ENCODE data around the gene MYL10.

Gene MYL10

DNA sequence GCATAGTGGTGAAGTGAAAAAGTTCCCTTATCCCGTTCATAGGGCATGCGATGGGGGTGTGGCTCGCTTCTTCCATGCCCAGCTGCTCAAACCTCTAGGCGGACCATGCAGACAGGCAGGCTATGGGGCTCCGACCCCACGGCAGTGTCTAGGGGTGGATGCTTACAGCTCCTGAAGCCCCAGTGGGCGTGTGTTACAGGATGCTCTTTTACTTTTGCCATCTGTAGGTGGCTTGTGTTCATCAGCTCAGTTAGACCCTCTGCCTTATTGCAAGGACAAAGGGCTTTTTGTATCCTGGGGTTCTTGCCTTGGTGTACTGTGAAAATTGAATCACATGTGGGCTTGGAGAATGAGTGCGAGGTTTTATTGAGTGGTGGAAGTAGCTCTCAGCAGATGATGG lies at the start of gene MYL10:
Gene MYL10, minus strand, starts transcription at position 126 of the 400 bp plus-strand sequence. CDS start 178 bp downstream, outside the sequence.
- Histone ChIP-seq H3K4me2 (no peak within 1 kb of the TSS), H4K20me1 (ENCODE audit: insufficient read depth) (no peaks in the 10 kb centered on the region), H3K27me3 (ENCODE audit: insufficient read depth, low read depth) (peaks cover 27% of the 10 kb centered on the region), H3K36me3 (ENCODE audit: insufficient read depth) (no peaks in the 10 kb centered on the region), H2AFZ (ENCODE audit: low read depth) (no peak within 1 kb of the TSS), H3K4me1 (ENCODE audit: low read depth, poor library complexity, severe bottlenecking) (no peaks in the 10 kb centered on the region), H3K4me3 (IDR thresholded peaks at IDR 0.05; ENCODE audit: insufficient read depth, low read depth, low read length) (no peak within 1 kb of the TSS), H3K79me2 (ENCODE audit: insufficient read depth, low read depth) (no peaks in the 10 kb centered on the region), H3K27ac (no peak within 1 kb of the TSS), H3K9ac (no peak within 1 kb of the TSS)
- TF ChIP-seq, protein P1, sequence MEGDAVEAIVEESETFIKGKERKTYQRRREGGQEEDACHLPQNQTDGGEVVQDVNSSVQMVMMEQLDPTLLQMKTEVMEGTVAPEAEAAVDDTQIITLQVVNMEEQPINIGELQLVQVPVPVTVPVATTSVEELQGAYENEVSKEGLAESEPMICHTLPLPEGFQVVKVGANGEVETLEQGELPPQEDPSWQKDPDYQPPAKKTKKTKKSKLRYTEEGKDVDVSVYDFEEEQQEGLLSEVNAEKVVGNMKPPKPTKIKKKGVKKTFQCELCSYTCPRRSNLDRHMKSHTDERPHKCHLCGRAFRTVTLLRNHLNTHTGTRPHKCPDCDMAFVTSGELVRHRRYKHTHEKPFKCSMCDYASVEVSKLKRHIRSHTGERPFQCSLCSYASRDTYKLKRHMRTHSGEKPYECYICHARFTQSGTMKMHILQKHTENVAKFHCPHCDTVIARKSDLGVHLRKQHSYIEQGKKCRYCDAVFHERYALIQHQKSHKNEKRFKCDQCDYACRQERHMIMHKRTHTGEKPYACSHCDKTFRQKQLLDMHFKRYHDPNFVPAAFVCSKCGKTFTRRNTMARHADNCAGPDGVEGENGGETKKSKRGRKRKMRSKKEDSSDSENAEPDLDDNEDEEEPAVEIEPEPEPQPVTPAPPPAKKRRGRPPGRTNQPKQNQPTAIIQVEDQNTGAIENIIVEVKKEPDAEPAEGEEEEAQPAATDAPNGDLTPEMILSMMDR (conservative IDR thresholded peaks at IDR 0.05; ENCODE audit: low read depth, low read length) = no peak

DNA sequence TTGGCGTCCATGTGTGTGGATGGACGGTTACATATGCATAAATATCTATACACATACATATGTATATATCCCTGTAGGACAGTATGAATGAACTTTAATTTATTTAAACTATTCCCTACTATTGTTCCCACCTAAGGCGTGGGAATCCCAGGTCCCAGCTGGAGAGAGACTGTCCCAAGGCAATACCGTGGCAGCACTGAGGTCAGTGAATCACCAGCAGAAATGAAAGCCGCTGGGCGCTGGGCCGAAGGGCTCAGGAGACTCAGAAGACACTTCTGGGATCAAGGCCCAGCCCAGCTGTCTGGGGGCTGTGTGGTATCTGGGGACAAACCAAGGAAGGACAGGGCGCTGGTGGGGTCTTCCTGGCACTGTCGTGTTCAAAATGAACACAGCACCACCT lies 49.6 kb upstream of the MYL10 start:
- TF ChIP-seq, protein P1 (conservative IDR thresholded peaks at IDR 0.05; ENCODE audit: low read depth, low read length) = no peak
- no peak overlapping the region for H2AFZ ChIP-seq (ENCODE audit: low read depth)
- no peaks in the 10 kb centered on the region for H3K36me3 ChIP-seq (ENCODE audit: insufficient read depth)
- H3K4me2 ChIP-seq = no peak overlapping the region
- H3K27me3 ChIP-seq (ENCODE audit: insufficient read depth, low read depth) = no peaks in the 10 kb centered on the region
- no peaks in the 10 kb centered on the region for H3K4me1 ChIP-seq (ENCODE audit: low read depth, poor library complexity, severe bottlenecking)
- H3K79me2 ChIP-seq (ENCODE audit: insufficient read depth, low read depth) = no peaks in the 10 kb centered on the region
- H3K9ac ChIP-seq = no peak overlapping the region
- H3K27ac ChIP-seq = no peak overlapping the region
- H3K4me3 ChIP-seq (IDR thresholded peaks at IDR 0.05; ENCODE audit: insufficient read depth, low read depth, low read length) = no peak overlapping the region
- no peaks in the 10 kb centered on the region for H4K20me1 ChIP-seq (ENCODE audit: insufficient read depth)

DNA sequence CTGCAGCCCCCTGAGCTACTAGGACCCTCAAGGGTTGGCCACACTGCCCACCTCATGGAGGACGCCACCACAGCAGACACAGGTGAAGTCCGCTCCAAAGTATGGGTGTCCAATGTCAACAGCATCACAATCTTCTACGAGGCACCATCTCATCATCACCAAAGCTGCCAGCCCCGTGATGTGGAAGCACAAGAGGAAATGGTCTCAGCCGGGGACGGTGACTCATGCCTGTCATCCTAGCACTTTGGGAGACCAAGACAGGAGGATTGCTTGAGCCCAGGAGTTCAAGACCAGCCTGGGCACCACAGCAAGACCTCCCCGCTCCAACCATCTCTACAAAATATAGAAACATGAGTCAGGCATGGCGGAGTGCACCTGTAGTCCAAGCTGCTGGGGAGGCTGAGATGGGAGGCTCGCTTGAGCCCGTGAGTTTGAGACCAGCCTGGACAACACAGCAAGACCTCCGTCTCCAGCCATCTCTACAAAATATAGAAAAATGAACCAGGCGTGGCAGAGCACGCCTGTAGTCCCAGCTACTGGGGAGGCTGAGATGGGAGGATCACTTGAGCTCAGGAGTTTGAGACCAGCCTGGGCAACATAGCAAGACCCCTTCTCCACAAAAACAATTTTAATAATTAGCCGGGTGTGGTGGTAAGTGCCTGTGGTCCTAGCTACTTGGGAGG lies 48.8 kb upstream of the MYL10 start:
- H2AFZ ChIP-seq (ENCODE audit: low read depth) = no peak overlapping the region
- TF ChIP-seq, protein P1 (conservative IDR thresholded peaks at IDR 0.05; ENCODE audit: low read depth, low read length) = no peak
- no peaks in the 10 kb centered on the region for H3K27me3 ChIP-seq (ENCODE audit: insufficient read depth, low read depth)
- H3K4me3 ChIP-seq (IDR thresholded peaks at IDR 0.05; ENCODE audit: insufficient read depth, low read depth, low read length) = no peak overlapping the region
- no peak overlapping the region for H3K27ac ChIP-seq
- H3K4me1 ChIP-seq (ENCODE audit: low read depth, poor library complexity, severe bottlenecking) = no peaks in the 10 kb centered on the region
- no peak overlapping the region for H3K4me2 ChIP-seq
- no peaks in the 10 kb centered on the region for H3K36me3 ChIP-seq (ENCODE audit: insufficient read depth)
- no peak overlapping the region for H3K9ac ChIP-seq
- no peaks in the 10 kb centered on the region for H4K20me1 ChIP-seq (ENCODE audit: insufficient read depth)
- no peaks in the 10 kb centered on the region for H3K79me2 ChIP-seq (ENCODE audit: insufficient read depth, low read depth)

DNA sequence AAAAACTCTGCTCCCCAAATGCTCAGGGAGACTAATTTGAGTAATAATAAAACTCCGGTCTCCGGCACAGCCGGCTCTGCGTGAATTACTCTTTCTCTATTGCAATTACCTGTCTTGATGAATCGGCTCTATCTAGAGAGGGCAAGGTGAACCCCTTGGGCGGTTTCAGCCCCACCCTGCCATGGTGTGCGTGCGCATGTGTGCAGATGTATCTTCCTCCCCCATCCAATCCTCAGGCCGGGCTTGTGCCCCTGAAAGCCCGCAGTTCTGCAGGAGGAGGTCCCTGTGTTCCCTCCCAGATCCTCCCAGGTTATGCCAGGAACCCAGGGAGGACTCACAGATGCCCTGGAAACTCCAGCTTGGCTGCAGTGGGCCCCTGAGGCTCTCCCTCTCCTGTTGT lies 48.3 kb upstream of the MYL10 start:
- Histone ChIP-seq H2AFZ (ENCODE audit: low read depth) (no peak overlapping the region), H3K9ac (no peak overlapping the region), H4K20me1 (ENCODE audit: insufficient read depth) (no peaks in the 10 kb centered on the region), H3K36me3 (ENCODE audit: insufficient read depth) (no peaks in the 10 kb centered on the region), H3K27me3 (ENCODE audit: insufficient read depth, low read depth) (no peaks in the 10 kb centered on the region), H3K27ac (no peak overlapping the region), H3K4me2 (no peak overlapping the region), H3K79me2 (ENCODE audit: insufficient read depth, low read depth) (no peaks in the 10 kb centered on the region), H3K4me1 (ENCODE audit: low read depth, poor library complexity, severe bottlenecking) (no peaks in the 10 kb centered on the region), H3K4me3 (IDR thresholded peaks at IDR 0.05; ENCODE audit: insufficient read depth, low read depth, low read length) (no peak overlapping the region)
- TF ChIP-seq, protein P1 (conservative IDR thresholded peaks at IDR 0.05; ENCODE audit: low read depth, low read length) = no peak

Data from KMS-11 (cell line).